GM12878 (cell line): ENCODE results near the gene DIP2B. TPM values are rescaled to one million over a fixed set of nuclear protein-coding genes. Genes with fewer than 3 reads are reported as not detected.

ENCODE experiments used
- ATF2 ChIP-seq: IDR thresholded peaks from 2 replicates; pipeline ENCODE4 v1.6.1; 2012; ENCODE audit warnings: low read length, inconsistent platforms
- CBX5 ChIP-seq: sonication (generic); IDR thresholded peaks from 2 replicates; pipeline ENCODE4 v1.6.1; 2016; ENCODE audit warnings: low read depth, moderate library complexity, mild to moderate bottlenecking, inconsistent platforms
- CHD2 ChIP-seq: IDR thresholded peaks from 2 replicates; pipeline ENCODE4 v1.6.1; 2011; ENCODE audit warnings: low read depth, low read length, improper control_type of control experiment, borderline replicate concordance
- ELK1 ChIP-seq: IDR thresholded peaks from 2 replicates; pipeline ENCODE4 v1.6.1; 2012; ENCODE audit warnings: low read depth, low read length, improper control_type of control experiment
- ETV6 ChIP-seq, 2 experiments: fragments of 450-650 bp in 1 of 2; IDR thresholded peaks in 1 of 2; conservative IDR thresholded peaks in 1 of 2; 2 replicates each; pipeline ENCODE4 v1.6.1; 2014; ENCODE audit warnings: antibody characterized with exemption in 1 of 2, borderline replicate concordance in 1 of 2, low read depth in 1 of 2, mild to moderate bottlenecking in 1 of 2, moderate library complexity in 1 of 2
- GABPA ChIP-seq: IDR thresholded peaks from 2 replicates; pipeline ENCODE4 v1.6.1; 2014; ENCODE audit warnings: antibody characterized with exemption, low read depth, mild to moderate bottlenecking, inconsistent platforms
- HDGF ChIP-seq: fragments of 450-650 bp; IDR thresholded peaks from 2 replicates; pipeline ENCODE4 v1.6.1; 2016; ENCODE audit warnings: antibody characterized with exemption
- NFYB ChIP-seq: IDR thresholded peaks from 2 replicates; pipeline ENCODE4 v1.6.1; 2011; ENCODE audit warnings: low read depth, mild to moderate bottlenecking, low read length, improper control_type of control experiment, moderate library complexity; ENCODE audit not compliant: insufficient read depth
- NR2C1 ChIP-seq: fragments of 450-650 bp; IDR thresholded peaks from 2 replicates; pipeline ENCODE4 v1.6.1; 2017; ENCODE audit warnings: antibody characterized with exemption, mild to moderate bottlenecking, moderate library complexity
- NRF1 ChIP-seq: conservative IDR thresholded peaks from 2 replicates; pipeline ENCODE4 v1.6.1; 2011; ENCODE audit warnings: mild to moderate bottlenecking, low read depth, low read length, improper control_type of control experiment
- PML ChIP-seq: IDR thresholded peaks from 2 replicates; pipeline ENCODE4 v1.6.1; 2012; ENCODE audit warnings: low read length, inconsistent platforms
- RBBP5 ChIP-seq: fragments of 200-600 bp; sonication (generic); conservative IDR thresholded peaks from 2 replicates; pipeline ENCODE4 v1.6.1; 2016
- TCF12 ChIP-seq: IDR thresholded peaks from 2 replicates; pipeline ENCODE4 v1.6.1; 2011; ENCODE audit warnings: low read depth, mild to moderate bottlenecking, low read length
- USF2 ChIP-seq: IDR thresholded peaks from 2 replicates; pipeline ENCODE4 v1.6.1; 2011; ENCODE audit warnings: low read depth, low read length, improper control_type of control experiment, borderline replicate concordance
- WRNIP1 ChIP-seq: IDR thresholded peaks from 2 replicates; pipeline ENCODE4 v1.6.1; 2011; ENCODE audit warnings: low read depth, low read length, improper control_type of control experiment, borderline replicate concordance
- YY1 ChIP-seq: IDR thresholded peaks from 2 replicates; pipeline ENCODE4 v1.6.1; 2011; ENCODE audit warnings: low read depth, mild to moderate bottlenecking, low read length
- ZNF592 ChIP-seq: fragments of 450-650 bp; IDR thresholded peaks from 2 replicates; pipeline ENCODE4 v1.6.1; 2017; ENCODE audit warnings: mild to moderate bottlenecking, moderate library complexity
- ZNF687 ChIP-seq: fragments of 450-650 bp; IDR thresholded peaks from 2 replicates; pipeline ENCODE4 v1.6.1; 2017; ENCODE audit warnings: mild to moderate bottlenecking, moderate library complexity
- ZSCAN29 ChIP-seq: fragments of 450-650 bp; IDR thresholded peaks from 2 replicates; pipeline ENCODE4 v1.6.1; 2017; ENCODE audit warnings: mild to moderate bottlenecking, moderate library complexity
- polyA plus RNA-seq, 11 experiments: library from polyadenylated mRNA; depleted of rRNA in 4 of 11; unstranded in 6 of 11; stranded (reverse) in 5 of 11; fragments of >200 nt; fragmentation: Nextera tagmentation in 4 of 11; fragmentation: Illumina TruSeq in 1 of 11; extraction: Ambion mirVana in 4 of 11; extraction: Trizol in 1 of 11; gene quantifications; 1 replicate in 1 of 11; 2 replicates in 10 of 11; pipeline versions ENCODE4 v1.2.1 to v1.2.3, GENCODE V29; 2011 to 2016; ENCODE audit warnings: inconsistent platforms in 2 of 11, missing spikeins in 2 of 11, low read depth in 1 of 11
- total RNA-seq, 4 experiments: library from RNA; depleted of rRNA in 3 of 4; stranded (reverse); fragments of >200 nt in 3 of 4; fragmentation: Illumina TruSeq in 1 of 4; extraction: Trizol in 1 of 4; gene quantifications; 2 replicates each; pipeline versions ENCODE4 v1.2.1 to v1.2.3, GENCODE V29; 2013 to 2021

The DIP2B gene
- total and polyA plus RNA-seq, 10 of the 15 experiments (the other 5 are each of a cell fraction or from before 2014, with no cell fraction given): 4.5 to 30.0 (median 18.6) TPM

- TF ChIP-seq WRNIP1 (no peak), NR2C1 (no peak), TCF12 (no peak), ZNF687 (no peak), NRF1 (no peak), ETV6 (conservative IDR thresholded peaks at IDR 0.05 in 1 of 2, IDR thresholded peaks at IDR 0.05 in 1 of 2; ENCODE audit: borderline replicate concordance in 1 of 2, low read depth in 1 of 2) (peak in 1 of 2 experiments; percentile 95; a peak in 2 of 4 replicates), GABPA (no peak), ZNF592 (no peak), ELK1 (no peak), CHD2 (no peak), RBBP5 (no peak), ZSCAN29 (no peak), CBX5 (no peak), HDGF (peak; percentile 53; the same call in 1 of the 2 replicates), ATF2 (peak; percentile 83), USF2 (no peak), NFYB (no peak), PML (no peak), YY1 (peak; percentile 65; the same call in 1 of the 2 replicates)
Observed at GRCh38 chr12:50517421-50518048, 12.8 kb downstream of the DIP2B start (continued).
